ENCODE data around the gene RAP2A.

RAP2A gene

DNA sequence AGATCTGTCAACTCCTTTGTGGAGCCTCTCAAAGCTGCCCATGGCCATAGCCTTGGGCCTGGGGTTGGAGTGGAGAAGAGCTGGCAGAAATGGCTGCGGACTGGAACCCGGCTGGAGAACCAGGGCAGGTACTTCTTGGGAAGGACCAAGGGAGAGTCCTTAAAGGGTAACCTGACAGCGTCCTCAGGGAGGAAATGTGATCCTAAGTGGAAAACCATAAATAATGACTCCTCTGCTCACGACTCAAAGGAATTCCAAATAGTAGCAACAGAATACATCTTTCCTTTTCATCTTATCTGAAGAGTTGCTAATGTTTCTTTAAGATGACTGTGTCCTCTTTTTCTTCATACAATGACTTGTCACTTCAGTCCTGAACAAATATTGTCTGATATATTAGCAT lies 41.0 kb downstream of the RAP2A start:
- no peaks in the 10 kb centered on the region for H3K27me3 ChIP-seq
- no peaks in the 10 kb centered on the region for H3K4me1 ChIP-seq
- H3K9me3 ChIP-seq, result no peaks in the 10 kb centered on the region
- no peak overlapping the region for H3K4me3 ChIP-seq (ENCODE audit: low read depth, low read length)
- H3K36me3 ChIP-seq, result no peaks in the 10 kb centered on the region
- no peak for DNase-seq
- TF ChIP-seq, protein P1, sequence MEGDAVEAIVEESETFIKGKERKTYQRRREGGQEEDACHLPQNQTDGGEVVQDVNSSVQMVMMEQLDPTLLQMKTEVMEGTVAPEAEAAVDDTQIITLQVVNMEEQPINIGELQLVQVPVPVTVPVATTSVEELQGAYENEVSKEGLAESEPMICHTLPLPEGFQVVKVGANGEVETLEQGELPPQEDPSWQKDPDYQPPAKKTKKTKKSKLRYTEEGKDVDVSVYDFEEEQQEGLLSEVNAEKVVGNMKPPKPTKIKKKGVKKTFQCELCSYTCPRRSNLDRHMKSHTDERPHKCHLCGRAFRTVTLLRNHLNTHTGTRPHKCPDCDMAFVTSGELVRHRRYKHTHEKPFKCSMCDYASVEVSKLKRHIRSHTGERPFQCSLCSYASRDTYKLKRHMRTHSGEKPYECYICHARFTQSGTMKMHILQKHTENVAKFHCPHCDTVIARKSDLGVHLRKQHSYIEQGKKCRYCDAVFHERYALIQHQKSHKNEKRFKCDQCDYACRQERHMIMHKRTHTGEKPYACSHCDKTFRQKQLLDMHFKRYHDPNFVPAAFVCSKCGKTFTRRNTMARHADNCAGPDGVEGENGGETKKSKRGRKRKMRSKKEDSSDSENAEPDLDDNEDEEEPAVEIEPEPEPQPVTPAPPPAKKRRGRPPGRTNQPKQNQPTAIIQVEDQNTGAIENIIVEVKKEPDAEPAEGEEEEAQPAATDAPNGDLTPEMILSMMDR (IDR thresholded peaks at IDR 0.05; ENCODE audit: low read depth, low read length), result no peak

DNA sequence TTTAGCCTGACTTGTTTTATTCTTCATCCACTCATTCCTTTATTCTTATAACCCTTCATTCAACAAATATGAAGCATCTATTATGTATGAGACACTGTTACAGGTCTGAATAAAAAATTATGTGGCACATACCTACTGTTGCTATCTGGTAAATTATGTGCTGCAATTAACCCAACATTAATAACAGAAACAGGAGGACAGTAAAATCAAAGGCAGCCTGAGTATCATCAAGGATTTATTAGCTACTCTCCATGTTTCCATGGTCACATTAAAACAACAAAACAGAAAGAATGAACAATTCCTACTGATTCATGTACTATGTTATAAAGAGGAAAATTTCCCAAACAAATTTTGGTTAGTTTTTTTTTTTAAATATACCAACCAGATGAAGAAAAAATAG lies 43.9 kb downstream of the RAP2A start:
- Histone ChIP-seq H3K4me1 (no peaks in the 10 kb centered on the region), H3K9me3 (no peaks in the 10 kb centered on the region), H3K36me3 (no peaks in the 10 kb centered on the region), H3K4me3 (ENCODE audit: low read depth, low read length) (no peak overlapping the region), H3K27me3 (no peaks in the 10 kb centered on the region)
- TF ChIP-seq, protein P1 (IDR thresholded peaks at IDR 0.05; ENCODE audit: low read depth, low read length), result no peak
- no peak for DNase-seq

DNA sequence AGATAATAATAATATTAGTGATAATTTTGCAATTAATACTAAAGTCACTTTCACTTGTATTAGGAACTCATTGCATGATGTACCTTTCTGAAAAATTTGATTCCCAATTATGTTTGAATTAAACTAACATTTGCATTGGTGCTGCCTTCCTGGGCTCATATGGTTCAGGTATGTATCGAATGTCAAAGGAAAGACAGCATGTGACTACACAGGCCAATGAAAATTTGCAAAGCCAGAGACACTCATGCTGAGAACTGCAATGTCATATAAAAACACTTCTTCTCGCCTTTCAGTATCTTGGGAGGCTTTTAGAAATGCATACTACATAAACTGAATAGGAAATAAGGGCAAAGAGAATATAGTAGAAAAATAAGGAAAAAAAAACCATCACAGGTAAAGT lies 44.3 kb downstream of the RAP2A start:
- TF ChIP-seq, protein P1 (IDR thresholded peaks at IDR 0.05; ENCODE audit: low read depth, low read length), result no peak
- H3K4me3 ChIP-seq (ENCODE audit: low read depth, low read length), result no peak overlapping the region
- no peaks in the 10 kb centered on the region for H3K4me1 ChIP-seq
- H3K36me3 ChIP-seq, result no peaks in the 10 kb centered on the region
- H3K27me3 ChIP-seq, result no peaks in the 10 kb centered on the region
- no peaks in the 10 kb centered on the region for H3K9me3 ChIP-seq
- DNase-seq, result no peak

DNA sequence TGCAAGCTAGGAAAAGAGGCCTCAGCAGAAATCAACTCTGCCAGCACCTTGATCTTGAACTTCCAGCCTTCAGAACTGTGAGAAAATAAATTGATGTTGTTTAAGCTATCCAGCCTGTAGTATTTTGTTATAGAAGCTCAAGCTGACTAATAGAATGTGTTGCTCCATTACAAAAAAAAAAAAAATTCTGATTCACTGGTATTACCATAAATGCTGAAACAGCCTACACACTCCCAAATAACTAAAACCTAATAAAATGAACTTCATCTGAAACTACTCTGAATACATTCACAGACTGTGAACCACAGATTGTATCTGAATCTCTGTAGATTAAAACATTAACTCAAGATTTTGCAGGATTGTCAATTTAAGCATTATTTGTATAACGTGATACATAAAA lies 49.5 kb downstream of the RAP2A start:
- DNase-seq, result no peak
- Histone ChIP-seq H3K36me3 (no peaks in the 10 kb centered on the region), H3K4me1 (no peaks in the 10 kb centered on the region), H3K4me3 (ENCODE audit: low read depth, low read length) (no peak overlapping the region), H3K9me3 (no peaks in the 10 kb centered on the region), H3K27me3 (no peaks in the 10 kb centered on the region)
- TF ChIP-seq, protein P1 (IDR thresholded peaks at IDR 0.05; ENCODE audit: low read depth, low read length), result no peak

DNA sequence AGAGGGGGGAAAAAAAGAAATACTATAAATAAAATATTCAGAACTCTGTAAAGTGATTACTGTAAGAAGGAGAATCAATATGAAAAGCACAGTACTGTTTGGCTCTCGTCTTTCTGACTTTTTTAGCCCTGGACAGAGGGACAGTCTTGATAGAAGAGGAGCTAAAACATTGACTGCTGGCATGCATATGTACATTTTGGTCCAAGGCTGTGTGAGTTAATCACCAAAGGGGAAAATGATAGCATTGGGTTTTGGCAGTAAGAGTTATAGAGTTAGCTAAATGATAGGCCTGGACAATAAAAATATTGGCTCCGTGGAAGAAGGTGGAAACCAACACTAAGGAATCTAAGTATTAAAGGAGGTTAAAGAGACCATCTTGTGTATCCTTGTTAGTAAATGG lies 50.3 kb downstream of the RAP2A start:
- H3K36me3 ChIP-seq, result no peaks in the 10 kb centered on the region
- no peak overlapping the region for H3K4me3 ChIP-seq (ENCODE audit: low read depth, low read length)
- H3K27me3 ChIP-seq, result no peaks in the 10 kb centered on the region
- no peaks in the 10 kb centered on the region for H3K4me1 ChIP-seq
- TF ChIP-seq, protein P1 (IDR thresholded peaks at IDR 0.05; ENCODE audit: low read depth, low read length), result no peak
- H3K9me3 ChIP-seq, result no peaks in the 10 kb centered on the region
- DNase-seq, result no peak

DNA sequence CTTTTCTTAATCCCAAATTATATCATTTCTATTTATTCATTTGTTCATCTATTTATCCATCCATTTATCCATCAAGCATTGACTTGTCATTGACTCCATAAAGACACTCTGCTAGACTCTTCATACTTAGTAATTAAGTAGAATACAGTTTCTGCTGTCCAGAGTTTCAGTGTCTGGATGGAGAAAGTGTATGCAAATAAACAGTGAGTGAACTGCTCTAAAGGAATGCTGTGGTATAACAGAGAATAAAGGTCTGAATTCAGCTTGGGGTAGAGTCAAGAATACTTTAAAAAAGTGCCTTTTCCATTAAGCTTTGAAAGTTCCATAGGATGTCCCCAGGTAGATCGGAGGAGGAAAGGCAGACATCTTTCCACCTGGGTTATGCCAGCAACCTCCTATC lies 51.4 kb downstream of the RAP2A start:
- Histone ChIP-seq H3K9me3 (no peaks in the 10 kb centered on the region), H3K36me3 (no peaks in the 10 kb centered on the region), H3K4me3 (ENCODE audit: low read depth, low read length) (no peak overlapping the region), H3K4me1 (no peaks in the 10 kb centered on the region), H3K27me3 (no peaks in the 10 kb centered on the region)
- TF ChIP-seq, protein P1 (IDR thresholded peaks at IDR 0.05; ENCODE audit: low read depth, low read length), result no peak
- no peak for DNase-seq

Measured in BE2C (cell line).